Esophagus mucosa (tissue), 1 donor: Measurements from ENCODE around the gene IPO4. TPM values are rescaled to one million over a fixed set of nuclear protein-coding genes. Genes with fewer than 3 reads are reported as not detected.

Experiments
- ATAC-seq: fragments of 200-7000 bp; cut with Tn5 transposase; one replicate; pipeline ENCODE4 v1.9.1; 2020
- total RNA-seq: library from RNA; stranded (reverse); gene quantifications from one replicate; pipeline ENCODE4 v1.2.4, GENCODE V29; 2023
- donor health status: DM: yes; HTN: yes; CAD: no.

The IPO4 gene
- total RNA-seq, 1 donor from 2014 or later: 44.6 TPM

DNA sequence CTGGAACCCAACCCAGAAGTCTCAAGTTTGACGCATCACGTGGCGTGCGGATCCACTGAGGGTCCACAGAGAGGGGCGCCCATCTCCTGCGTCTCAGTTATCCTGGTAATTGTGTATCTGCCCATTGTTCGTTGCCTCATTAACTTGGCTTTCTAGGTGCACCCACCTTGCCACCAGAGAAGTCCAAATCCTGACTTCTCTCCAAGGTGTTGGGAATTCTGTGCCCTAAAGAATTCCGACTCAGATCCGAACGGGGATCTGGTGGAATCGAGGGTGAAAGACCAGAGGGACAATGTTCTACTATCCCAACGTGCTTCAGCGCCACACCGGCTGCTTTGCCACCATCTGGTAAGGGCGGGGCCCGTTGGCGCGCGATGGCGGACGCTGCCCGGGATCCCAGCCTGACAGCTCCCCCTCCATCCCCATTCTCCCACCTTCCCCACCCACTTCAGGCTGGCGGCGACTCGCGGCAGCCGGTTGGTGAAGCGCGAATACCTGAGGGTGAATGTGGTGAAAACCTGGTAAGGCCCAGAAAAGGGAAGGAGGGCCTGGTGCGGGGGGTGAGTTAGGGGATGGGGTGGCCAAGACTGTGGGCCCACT, 16.3 kb downstream of the IPO4 start:
- ATAC-seq: peak; percentile 19

DNA sequence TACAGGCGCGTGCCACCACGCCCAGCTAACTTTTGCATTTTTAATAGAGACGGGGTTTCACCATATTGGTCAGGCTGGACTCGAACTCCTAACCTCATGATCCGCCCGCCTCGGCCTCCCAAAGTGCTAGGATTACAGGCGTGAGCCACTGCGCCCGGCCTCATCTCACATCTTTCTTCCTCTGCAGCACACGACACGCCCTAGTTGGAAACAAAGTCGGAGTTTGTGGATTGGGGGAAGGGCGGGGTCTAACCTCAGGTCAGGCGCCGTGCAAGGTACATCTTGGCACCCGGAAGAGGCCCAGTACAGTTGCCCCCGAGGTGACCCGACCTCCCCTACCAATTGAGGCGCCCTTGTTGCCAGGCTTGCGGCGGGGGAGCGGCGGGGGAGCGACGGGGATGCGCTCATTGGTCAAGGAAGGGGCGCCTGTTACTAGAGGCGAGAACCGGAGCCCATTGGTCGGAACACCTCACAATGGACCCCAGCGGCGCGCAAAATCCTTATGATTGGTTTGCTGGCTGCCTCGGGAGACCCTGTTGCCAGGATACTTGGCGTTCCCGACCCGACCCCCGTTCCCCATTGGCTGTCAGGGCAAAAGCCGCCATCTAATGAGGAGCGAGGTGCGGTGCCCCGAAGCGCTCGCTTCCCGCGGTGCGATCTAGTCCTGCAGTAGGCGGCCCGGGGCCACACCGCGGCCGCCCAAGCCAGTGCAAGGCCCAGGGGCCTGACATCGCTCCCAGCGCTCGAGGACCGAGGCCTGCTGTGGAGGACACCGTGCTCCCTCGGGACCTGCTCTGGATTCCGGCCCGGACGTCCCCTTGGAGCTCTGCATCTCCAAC, 17.0 kb downstream of the IPO4 start, which contains the start of gene REC8:
Gene REC8, plus strand, starts transcription at position 659 of the 839 bp plus-strand sequence. CDS start 473 bp downstream, outside the sequence.
- ATAC-seq: peak; percentile 60

DNA sequence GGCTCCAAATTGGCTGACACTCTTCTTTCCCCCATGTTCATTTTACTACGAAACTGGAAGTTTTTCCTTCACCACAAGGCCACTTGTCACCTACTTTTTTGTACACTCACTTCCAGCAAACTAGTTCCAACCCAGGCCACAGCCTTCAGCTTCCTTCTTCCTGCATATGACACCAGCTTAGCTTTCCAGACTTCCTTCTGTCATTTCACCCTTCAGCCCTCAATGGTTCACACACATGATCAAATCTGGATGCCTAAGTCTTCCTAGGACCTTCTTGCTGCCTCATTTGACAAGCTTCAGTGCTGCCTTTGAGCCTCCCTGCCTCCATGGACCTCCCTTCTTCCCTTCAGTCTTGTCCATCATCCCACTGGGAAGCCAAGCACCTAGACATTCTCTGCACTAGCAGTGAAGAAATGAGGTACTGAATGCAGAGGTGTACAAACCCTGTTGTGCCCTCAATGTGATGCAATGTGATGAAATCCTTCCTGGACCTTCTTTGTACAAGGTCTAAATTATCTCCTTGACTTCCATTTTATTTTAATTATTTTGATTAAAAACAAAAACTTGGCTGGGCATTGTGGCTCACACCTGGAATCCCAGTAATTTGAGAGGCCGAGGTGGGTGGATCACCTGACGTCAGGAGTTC, 21.0 kb downstream of the IPO4 start:
- no peak for ATAC-seq

DNA sequence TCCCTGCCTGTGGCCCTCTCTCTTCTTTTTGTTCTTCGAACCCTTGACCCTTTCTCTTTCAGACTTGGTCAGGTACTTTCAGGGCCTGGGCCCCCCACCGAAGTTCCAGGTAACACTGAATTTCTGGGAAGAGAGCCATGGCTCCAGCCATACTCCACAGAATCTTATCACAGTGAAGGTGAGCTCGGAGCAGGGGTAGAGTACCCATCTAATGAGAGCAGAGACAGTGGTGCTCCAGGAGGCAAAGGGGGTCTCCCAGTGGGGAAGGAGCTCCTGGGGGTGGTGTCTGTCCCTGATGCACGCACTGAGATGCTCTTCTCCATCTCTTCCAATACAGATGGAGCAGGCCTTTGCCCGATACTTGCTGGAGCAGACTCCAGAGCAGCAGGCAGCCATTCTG, 22.8 kb downstream of the IPO4 start:
- no peak for ATAC-seq

DNA sequence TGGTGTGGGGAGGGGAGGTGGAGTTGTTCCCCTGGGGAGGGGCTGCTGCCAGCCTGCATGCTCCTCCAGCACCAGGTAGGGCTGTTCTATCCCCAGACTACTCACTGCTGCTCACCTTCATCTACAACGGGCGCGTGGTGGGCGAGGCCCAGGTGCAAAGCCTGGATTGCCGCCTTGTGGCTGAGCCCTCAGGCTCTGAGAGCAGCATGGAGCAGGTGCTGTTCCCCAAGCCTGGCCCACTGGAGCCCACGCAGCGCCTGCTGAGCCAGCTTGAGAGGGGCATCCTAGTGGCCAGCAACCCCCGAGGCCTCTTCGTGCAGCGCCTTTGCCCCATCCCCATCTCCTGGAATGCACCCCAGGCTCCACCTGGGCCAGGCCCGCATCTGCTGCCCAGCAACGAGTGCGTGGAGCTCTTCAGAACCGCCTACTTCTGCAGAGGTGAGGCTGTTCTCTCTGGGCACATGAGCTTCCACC, 24.1 kb downstream of the IPO4 start:
- no peak for ATAC-seq

DNA sequence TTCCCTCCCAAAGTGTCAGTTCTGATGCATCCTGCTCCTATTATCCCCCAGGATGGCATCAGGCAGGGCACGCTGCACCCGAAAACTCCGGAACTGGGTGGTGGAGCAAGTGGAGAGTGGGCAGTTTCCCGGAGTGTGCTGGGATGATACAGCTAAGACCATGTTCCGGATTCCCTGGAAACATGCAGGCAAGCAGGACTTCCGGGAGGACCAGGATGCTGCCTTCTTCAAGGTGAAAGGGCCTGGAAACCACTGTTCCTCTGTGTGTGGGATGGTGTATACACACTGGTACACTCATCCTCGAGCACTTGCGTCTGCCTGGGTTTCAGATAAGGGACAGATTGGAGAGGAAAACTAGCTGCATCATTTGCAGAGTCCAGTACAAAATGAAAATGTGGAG, 26.5 kb downstream of the IPO4 start:
- ATAC-seq: no peak

DNA sequence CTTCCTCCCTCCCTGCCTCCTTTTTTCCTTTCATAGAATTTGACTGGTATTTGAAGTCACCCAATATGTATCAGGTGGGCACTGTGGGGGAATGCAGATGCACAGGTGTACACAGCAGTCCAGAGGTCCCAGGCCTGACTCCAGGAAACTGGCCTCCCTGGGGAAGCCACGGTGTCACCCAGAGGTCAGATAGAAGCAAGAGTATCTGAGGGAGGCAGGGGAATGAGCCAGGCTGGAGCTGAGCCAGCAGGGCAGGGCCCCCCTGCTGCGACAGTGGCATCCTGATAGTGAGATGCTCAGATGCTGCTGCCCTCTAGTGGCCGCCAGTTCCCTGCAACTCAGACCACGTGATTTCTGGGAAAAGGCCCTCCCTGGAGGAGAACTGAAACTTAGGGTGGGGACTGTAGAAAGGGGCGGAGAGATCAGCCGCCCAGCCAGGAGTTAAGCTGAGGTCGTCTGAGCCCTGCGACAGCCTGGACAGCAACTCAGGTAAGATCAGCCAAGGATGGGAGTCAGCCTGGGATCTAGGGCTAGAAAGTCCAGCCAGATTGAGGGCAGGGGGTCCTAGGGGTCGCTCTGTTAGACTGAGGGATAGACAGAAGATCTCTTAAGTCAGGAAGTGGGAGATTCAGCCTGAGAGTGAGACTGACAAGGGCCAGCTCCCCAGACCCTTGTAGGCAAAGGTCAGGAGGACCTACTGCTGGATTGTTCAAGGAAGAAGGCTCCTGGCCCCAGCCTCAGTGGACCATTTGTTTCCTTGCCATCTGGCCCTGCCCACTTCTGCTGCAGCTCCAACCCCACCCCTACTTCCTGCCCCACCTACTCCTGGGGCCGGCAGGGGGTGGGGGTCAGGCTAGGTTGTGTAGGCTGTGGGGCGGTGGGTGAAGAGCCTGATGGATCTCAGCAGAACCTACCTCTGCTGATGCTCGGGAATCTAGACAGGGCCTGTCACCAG, 27.5 kb downstream of the IPO4 start, which contains the start of gene IRF9:
Gene IRF9, plus strand, starts transcription at position 416 of the 955 bp plus-strand sequence. CDS start 880 bp downstream, outside the sequence.
- ATAC-seq: peak; percentile 89

DNA sequence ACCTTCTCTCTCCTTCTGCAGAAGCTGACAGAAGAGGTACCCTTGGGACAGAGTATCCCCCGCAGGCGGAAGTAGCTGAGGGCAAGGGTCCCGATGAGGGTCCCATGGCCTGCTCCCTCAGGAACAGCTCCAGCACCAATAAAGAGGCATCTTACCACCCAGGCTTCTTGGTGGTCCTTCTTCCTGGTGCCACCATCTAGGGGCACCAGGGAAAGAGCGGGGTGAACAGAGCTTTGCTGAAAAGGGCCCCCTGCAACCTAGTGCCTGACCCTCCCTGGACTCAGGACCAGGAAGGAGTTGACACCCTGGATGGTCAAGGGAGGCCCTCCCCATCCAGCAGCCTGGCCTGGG, 28.1 kb downstream of the IPO4 start:
- ATAC-seq: peak; percentile 1

DNA sequence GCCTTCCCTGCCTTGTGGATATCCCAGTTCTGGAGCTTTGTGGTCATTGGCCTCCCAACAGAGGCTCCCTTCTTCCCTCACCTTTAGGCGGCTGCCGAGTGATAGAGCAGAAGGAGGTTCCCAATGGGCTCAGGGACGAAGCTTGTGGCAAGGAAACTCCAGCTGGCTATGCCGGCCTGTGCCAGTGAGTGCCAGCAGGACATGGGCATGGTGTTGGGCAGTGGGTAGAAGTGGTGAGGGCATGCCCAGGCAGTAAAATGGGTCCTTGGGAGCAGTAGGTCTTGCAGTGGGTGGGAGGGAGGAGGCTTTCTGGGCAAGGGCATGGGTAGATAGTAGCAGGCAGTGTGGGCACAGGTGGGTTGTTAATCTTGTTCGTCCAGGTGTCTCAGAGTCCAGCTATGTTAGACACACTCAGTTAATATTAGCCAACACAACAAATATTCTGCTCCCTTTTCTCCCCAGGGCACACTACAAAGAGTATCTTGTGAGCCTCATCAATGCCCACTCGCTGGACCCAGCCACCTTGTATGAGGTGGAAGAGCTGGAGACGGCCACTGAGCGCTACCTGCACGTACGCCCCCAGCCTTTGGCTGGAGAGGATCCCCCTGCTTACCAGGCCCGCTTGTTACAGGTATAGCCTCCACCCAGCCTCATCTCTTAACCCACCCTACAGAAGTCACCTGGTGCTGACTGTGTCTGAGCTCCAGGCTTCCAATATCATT, 28.7 kb downstream of the IPO4 start:
- ATAC-seq: no peak

DNA sequence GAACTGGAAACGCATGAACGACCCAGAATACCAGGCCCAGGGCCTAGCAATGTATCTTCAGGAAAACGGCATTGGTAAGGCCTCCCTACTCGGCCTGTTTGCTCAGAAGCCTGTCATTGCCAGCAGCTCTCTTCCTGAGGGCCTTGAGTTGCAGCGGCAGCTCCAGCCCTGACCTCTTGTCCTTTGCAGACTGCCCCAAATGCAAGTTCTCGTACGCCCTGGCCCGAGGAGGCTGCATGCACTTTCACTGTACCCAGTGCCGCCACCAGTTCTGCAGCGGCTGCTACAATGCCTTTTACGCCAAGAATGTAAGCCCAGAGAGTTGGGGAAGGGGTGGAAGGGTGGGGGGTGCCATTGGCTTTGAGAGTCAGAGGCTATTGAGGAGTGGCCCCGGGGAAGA, 31.3 kb downstream of the IPO4 start:
- ATAC-seq: no peak

DNA sequence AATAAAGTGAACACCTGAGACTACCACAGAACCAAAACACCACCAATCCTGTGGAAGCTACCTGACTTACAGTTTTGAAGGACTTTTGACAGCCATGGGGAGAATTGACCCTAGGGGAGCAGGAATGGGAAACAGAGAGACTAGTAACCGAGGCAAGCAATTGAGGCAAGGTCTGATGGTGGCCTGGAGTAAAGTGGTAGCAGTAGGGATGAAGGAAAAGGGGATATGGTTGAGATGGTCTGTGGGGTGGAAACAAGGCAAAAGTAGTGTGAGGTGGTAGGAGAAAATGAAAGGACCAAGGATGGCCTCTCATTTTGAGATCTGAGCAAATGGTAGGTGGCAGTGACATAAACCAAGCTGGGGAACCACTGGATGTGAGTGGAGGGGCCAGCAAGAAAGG, 31.8 kb downstream of the IPO4 start:
- ATAC-seq: no peak

DNA sequence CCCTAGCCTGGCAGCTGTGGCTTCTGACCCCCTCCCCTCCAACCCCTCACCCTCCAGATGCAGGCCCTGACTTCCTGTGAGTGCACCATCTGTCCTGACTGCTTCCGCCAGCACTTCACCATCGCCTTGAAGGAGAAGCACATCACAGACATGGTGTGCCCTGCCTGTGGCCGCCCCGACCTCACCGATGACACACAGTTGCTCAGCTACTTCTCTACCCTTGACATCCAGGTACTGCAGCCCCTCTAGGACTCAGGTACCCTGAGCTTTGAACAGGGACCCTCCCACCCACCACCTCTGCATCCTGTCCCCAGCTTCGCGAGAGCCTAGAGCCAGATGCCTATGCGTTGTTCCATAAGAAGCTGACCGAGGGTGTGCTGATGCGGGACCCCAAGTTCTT, 33.5 kb downstream of the IPO4 start:
- ATAC-seq: no peak

DNA sequence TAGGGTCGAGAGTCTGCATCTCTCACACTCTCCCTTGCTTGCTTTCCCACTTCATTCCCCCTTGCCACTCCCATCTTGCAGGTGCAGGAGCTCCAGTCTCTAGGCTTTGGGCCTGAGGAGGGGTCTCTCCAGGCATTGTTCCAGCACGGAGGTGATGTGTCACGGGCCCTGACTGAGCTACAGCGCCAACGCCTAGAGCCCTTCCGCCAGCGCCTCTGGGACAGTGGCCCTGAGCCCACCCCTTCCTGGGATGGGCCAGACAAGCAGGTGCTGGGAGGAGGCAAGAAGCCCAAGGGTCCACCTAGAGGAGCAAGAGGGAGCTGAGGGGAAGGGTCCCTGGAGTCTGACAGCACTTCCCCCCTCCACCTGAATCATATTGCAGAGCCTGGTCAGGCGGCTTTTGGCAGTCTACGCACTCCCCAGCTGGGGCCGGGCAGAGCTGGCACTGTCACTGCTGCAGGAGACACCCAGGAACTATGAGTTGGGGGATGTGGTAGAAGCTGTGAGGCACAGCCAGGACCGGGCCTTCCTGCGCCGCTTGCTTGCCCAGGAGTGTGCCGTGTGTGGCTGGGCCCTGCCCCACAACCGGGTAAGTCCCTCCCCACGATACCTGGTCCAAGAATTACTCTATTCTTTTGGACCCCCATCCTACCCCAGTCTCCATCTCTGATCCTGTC, 37.1 kb downstream of the IPO4 start:
- ATAC-seq: no peak

DNA sequence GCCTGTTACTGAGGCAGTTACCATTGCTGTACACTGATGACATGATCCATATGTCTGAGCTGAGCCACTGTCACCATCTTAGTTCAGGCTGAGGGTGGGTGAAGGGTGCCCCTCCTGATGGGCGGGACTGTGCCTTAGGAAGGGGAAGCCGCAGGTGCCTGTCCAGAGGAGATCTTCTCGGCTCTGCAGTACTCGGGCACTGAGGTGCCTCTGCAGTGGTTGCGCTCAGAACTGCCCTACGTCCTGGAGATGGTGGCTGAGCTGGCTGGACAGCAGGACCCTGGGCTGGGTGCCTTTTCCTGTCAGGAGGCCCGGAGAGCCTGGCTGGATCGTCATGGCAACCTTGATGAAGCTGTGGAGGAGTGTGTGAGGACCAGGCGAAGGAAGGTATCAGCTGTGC, 37.6 kb downstream of the IPO4 start:
- ATAC-seq: no peak

DNA sequence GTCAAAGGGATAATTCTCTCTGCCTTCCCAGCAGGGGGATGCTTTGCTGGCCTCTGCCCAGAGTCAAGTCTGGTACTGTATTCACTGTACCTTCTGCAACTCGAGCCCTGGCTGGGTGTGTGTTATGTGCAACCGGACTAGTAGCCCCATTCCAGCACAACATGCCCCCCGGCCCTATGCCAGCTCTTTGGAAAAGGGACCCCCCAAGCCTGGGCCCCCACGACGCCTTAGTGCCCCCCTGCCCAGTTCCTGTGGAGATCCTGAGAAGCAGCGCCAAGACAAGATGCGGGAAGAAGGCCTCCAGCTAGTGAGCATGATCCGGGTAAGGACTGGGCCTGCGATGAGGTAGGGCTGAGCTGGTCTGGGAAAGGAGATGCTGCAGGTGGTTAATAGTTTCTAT, 38.0 kb downstream of the IPO4 start:
- no peak for ATAC-seq

DNA sequence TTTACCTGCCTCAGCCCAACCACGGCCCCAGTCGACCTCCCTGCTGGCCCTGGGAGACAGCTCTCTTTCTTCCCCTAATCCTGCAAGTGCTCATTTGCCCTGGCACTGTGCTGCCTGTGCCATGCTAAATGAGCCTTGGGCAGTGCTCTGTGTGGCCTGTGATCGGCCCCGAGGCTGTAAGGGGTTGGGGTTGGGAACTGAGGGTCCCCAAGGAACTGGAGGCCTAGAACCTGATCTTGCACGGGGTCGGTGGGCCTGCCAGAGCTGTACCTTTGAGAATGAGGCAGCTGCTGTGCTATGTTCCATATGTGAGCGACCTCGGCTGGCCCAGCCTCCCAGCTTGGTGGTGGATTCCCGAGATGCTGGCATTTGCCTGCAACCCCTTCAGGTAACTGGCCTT, 38.6 kb downstream of the IPO4 start:
- ATAC-seq: no peak

DNA sequence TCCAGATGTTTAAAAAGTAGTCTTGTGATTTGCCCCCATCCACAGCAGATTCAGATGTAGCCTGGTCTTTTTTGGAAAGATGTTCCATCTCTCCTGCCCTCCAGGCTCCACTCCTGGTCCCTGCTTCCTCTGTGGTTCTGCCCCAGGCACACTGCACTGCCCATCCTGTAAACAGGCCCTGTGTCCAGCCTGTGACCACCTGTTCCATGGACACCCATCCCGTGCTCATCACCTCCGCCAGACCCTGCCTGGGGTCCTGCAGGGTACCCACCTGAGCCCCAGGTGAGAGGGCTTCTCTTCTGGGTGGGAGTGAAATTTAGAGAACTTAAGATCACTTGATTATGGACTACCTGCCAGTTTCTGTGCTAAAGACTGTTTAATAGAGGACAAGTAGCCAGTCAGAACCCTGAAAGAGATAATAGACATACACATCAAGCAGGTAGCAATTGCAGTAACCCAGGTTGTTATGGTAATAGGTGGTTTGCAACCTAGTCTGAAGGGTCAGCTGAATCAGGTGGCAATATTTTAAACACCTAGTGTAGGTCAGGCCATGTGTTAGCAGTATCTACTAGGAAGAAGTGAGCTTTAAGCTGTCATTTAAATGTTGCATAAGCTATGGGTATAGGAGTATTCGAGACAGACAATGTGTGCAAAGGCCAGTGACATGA, 39.2 kb downstream of the IPO4 start:
- ATAC-seq: no peak

DNA sequence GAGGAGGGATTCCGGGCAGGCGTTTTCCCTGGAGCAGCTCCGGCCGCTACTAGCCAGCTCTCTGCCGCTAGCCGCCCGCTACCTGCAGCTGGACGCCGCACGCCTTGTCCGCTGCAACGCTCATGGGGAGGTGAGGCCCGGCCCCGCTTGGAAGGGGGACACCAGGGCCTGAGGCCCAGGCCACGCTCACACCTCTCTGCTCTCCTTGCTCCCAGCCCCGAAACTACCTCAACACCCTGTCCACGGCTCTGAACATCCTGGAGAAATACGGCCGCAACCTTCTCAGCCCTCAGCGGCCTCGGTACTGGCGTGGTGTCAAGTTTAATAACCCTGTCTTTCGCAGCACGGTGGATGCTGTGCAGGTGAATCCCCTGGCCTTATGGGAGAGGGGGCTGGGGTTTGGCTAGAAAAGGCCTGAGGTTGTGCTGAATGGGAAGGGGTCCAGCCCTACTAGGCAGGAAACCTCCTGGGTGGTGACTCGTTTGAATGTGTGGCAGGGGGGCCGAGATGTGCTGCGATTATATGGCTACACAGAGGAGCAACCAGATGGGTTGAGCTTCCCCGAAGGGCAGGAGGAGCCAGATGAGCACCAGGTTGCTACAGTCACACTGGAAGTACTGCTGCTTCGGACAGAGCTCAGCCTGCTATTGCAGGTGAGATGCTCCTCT, 40.7 kb downstream of the IPO4 start:
- ATAC-seq: peak; percentile 1

DNA sequence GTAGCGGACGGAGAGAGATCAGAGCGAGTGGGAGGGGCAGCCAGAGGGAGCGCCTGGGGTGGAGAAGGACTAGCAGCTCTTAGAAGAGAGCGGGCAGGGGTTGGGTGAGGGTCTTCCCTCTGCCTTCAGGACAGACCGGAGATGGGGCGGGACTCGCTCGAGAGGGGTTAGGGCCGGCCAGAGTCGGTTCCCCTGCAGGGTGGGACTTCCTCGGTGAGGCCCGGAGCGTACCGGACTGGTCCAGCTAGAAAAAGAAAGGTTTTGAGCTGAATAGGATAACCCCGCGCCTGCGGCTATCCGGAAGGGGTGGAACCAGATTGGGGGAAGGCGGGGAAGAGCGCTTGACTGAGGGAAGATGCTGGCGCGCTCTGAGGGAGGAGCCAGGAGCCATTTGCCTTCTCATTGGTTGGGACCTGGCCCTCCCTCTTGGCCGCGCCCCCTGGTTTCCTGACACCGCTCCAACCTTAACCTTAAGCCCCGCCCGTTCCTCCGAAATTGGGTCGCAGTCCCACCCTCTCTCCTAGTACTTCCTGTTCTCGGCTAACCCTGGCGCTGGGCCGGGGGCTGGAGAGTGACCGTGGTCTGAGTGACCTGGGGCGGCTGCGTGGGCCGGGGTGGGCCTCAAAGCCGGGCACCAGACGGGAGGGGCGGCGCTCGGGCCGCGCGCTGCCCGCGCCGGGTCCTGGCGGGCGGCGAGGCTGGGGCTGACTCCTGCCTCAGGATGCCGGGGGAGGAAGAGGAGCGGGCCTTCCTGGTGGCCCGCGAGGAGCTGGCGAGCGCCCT, 41.4 kb downstream of the IPO4 start, which contains the start of gene RNF31:
Gene RNF31, plus strand, starts transcription at position 521 of the 783 bp plus-strand sequence. Its CDS starts 201 bp downstream, at position 722.
- ATAC-seq: peak; percentile 94
